Activated naive CD4-positive, alpha-beta T cell treated with anti-CD3 and anti-CD28 coated beads for 36 hours (primary cell): ENCODE measurements around the gene H19. TPM values are rescaled to one million over a fixed set of nuclear protein-coding genes. Genes with fewer than 3 reads are reported as not detected.

Experiments used
- CTCF ChIA-PET: fragments of 350-600 bp; sonication (Branson Sonifier 250); formaldehyde crosslinking; loops from one replicate; lab custom pipeline; 2021; ENCODE audit warnings: antibody characterized with exemption; lab: Charles Lee
- DNase-seq: peaks from one replicate; pipeline ENCODE4 v3.0.0-alpha.2; 2020
- H3K27ac Mint-ChIP-seq: one replicate; pipeline ENCODE4 v1.8.0; 2021; ENCODE audit warnings: mild to moderate bottlenecking, mixed read lengths
- H3K27me3 Mint-ChIP-seq: one replicate; pipeline ENCODE4 v1.8.0; 2021; ENCODE audit warnings: low read depth, mixed read lengths
- H3K36me3 Mint-ChIP-seq: one replicate; pipeline ENCODE4 v1.8.0; 2021; ENCODE audit warnings: low read depth, mixed read lengths
- H3K4me1 Mint-ChIP-seq: one replicate; pipeline ENCODE4 v1.8.0; 2021; ENCODE audit warnings: low read depth, mixed read lengths
- H3K4me3 Mint-ChIP-seq: one replicate; pipeline ENCODE4 v1.8.0; 2021; ENCODE audit warnings: mild to moderate bottlenecking, moderate library complexity, mixed read lengths
- H3K9me3 Mint-ChIP-seq: one replicate; pipeline ENCODE4 v1.8.0; 2021; ENCODE audit warnings: mixed read lengths
- intact Hi-C: fragments of 100-400 bp; cut with micrococcal nuclease; formaldehyde crosslinking; loops from one replicate; pipeline ENCODE4 v1.15.1; 2023
- total RNA-seq, 2 experiments: library from RNA; stranded (reverse); gene quantifications; one replicate each; pipeline ENCODE4 v1.2.3, GENCODE V29; 2021

Gene H19
- not detected for total RNA-seq

- no peak within 1 kb of the TSS for H3K4me3 Mint-ChIP-seq
- intact Hi-C loops = no loop called here
- no peak within 1 kb of the TSS for H3K27ac Mint-ChIP-seq
- no peaks in the 10 kb centered on the region for H3K9me3 Mint-ChIP-seq
- CTCF ChIA-PET = interaction anchor here (0.6 to 1.6 kb wide), 3 partner anchors 164 to 306 kb away, joined by 3 to 4 read pairs (median 3); no protein-coding TSS in a partner anchor
- no peaks in the 10 kb centered on the region for H3K4me1 Mint-ChIP-seq
- DNase-seq = no peak
- H3K27me3 Mint-ChIP-seq = no peaks in the 10 kb centered on the region
- no peaks in the 10 kb centered on the region for H3K36me3 Mint-ChIP-seq
These were observed at the start of gene H19 for GRCh38 chr11:1997755-1998154. TSS of gene H19 (minus strand) at chr11:1997842.

GRCh38 chr11:2041963-2042362 lies 44.3 kb upstream of the H19 start:
- H3K4me1 Mint-ChIP-seq = no peaks in the 10 kb centered on the region
- intact Hi-C loops = no loop called here
- H3K27me3 Mint-ChIP-seq = no peaks in the 10 kb centered on the region
- no peak for DNase-seq
- no peaks in the 10 kb centered on the region for H3K9me3 Mint-ChIP-seq
- CTCF ChIA-PET = no interaction called here
- H3K4me3 Mint-ChIP-seq = no peak overlapping the region
- H3K36me3 Mint-ChIP-seq = no peaks in the 10 kb centered on the region
- H3K27ac Mint-ChIP-seq = no peak overlapping the region

- H3K36me3 Mint-ChIP-seq = no peaks in the 10 kb centered on the region
- no peaks in the 10 kb centered on the region for H3K9me3 Mint-ChIP-seq
- H3K27ac Mint-ChIP-seq = no peak overlapping the region
- intact Hi-C loops = no loop called here
- DNase-seq = no peak
- H3K4me3 Mint-ChIP-seq = no peak overlapping the region
- H3K4me1 Mint-ChIP-seq = no peaks in the 10 kb centered on the region
- H3K27me3 Mint-ChIP-seq = no peaks in the 10 kb centered on the region
- CTCF ChIA-PET = interaction anchor here (9.4 kb wide), 1 partner anchor 110 kb away, joined by 370 read pairs; no protein-coding TSS in a partner anchor
These were observed 43.5 kb upstream of the H19 start for GRCh38 chr11:2041153-2041552.

- Mint-ChIP-seq H3K27me3 (no peaks in the 10 kb centered on the region), H3K27ac (no peak overlapping the region), H3K4me3 (no peak overlapping the region), H3K36me3 (no peaks in the 10 kb centered on the region), H3K4me1 (no peaks in the 10 kb centered on the region), H3K9me3 (no peaks in the 10 kb centered on the region)
- intact Hi-C loops = no loop called here
- CTCF ChIA-PET = interaction anchor here (1.0 to 9.4 kb wide), 3 partner anchors 112 to 345 kb away, joined by 3 to 370 read pairs (median 6); no protein-coding TSS in a partner anchor
- no peak for DNase-seq
These were observed 41.6 kb upstream of the H19 start for GRCh38 chr11:2039198-2039759.

GRCh38 chr11:2036863-2037486 lies 39.3 kb upstream of the H19 start:
- Mint-ChIP-seq H3K27me3 (no peaks in the 10 kb centered on the region), H3K4me3 (no peak overlapping the region), H3K27ac (no peak overlapping the region), H3K36me3 (no peaks in the 10 kb centered on the region), H3K9me3 (no peaks in the 10 kb centered on the region), H3K4me1 (no peaks in the 10 kb centered on the region)
- DNase-seq = no peak
- CTCF ChIA-PET = interaction anchor here (0.8 to 9.4 kb wide), 9 partner anchors 8 to 343 kb away, joined by 3 to 370 read pairs (median 5); no protein-coding TSS in a partner anchor
- intact Hi-C loops = no loop called here

- intact Hi-C loops = no loop called here
- H3K27me3 Mint-ChIP-seq = no peaks in the 10 kb centered on the region
- CTCF ChIA-PET = interaction anchor here (1.0 to 9.4 kb wide), 4 partner anchors 33 to 116 kb away, joined by 3 to 370 read pairs (median 4); no protein-coding TSS in a partner anchor
- no peaks in the 10 kb centered on the region for H3K9me3 Mint-ChIP-seq
- no peak overlapping the region for H3K4me3 Mint-ChIP-seq
- no peak for DNase-seq
- H3K27ac Mint-ChIP-seq = no peak overlapping the region
- no peaks in the 10 kb centered on the region for H3K36me3 Mint-ChIP-seq
- no peaks in the 10 kb centered on the region for H3K4me1 Mint-ChIP-seq
These were observed 37.7 kb upstream of the H19 start for GRCh38 chr11:2035382-2035781.

- CTCF ChIA-PET = interaction anchor here (1.5 kb wide), 1 partner anchor 149 kb away, joined by 4 read pairs; no protein-coding TSS in a partner anchor
- Mint-ChIP-seq H3K36me3 (no peaks in the 10 kb centered on the region), H3K4me1 (no peaks in the 10 kb centered on the region), H3K27ac (no peak overlapping the region), H3K9me3 (no peaks in the 10 kb centered on the region), H3K4me3 (no peak overlapping the region), H3K27me3 (no peaks in the 10 kb centered on the region)
- DNase-seq = no peak
- intact Hi-C loops = no loop called here
These were observed 33.4 kb upstream of the H19 start for GRCh38 chr11:2031058-2031457.

- Mint-ChIP-seq H3K9me3 (no peaks in the 10 kb centered on the region), H3K36me3 (no peaks in the 10 kb centered on the region), H3K4me1 (no peaks in the 10 kb centered on the region), H3K4me3 (no peak overlapping the region), H3K27me3 (no peaks in the 10 kb centered on the region), H3K27ac (no peak overlapping the region)
- intact Hi-C loops = no loop called here
- CTCF ChIA-PET = interaction anchor here (0.7 to 4.1 kb wide), 3 partner anchors 9 to 124 kb away, joined by 3 to 52 read pairs (median 3); no protein-coding TSS in a partner anchor
- DNase-seq = no peak
These were observed 30.1 kb upstream of the H19 start for GRCh38 chr11:2027708-2028107.

- CTCF ChIA-PET = no interaction called here
- intact Hi-C loops = no loop called here
- no peak overlapping the region for H3K27ac Mint-ChIP-seq
These were observed 17.4 kb upstream of the H19 start for GRCh38 chr11:2015025-2015424.

GRCh38 chr11:2012440-2012839 lies 14.8 kb upstream of the H19 start:
- DNase-seq = no peak
- Mint-ChIP-seq H3K4me1 (no peaks in the 10 kb centered on the region), H3K9me3 (no peaks in the 10 kb centered on the region), H3K27ac (no peak overlapping the region), H3K27me3 (no peaks in the 10 kb centered on the region), H3K36me3 (no peaks in the 10 kb centered on the region), H3K4me3 (no peak overlapping the region)
- intact Hi-C loops = no loop called here
- CTCF ChIA-PET = no interaction called here

More at GRCh38 chr11:2015025-2015424, 17.4 kb upstream of the H19 start:
- Mint-ChIP-seq H3K9me3 (no peaks in the 10 kb centered on the region), H3K4me3 (no peak overlapping the region), H3K27me3 (no peaks in the 10 kb centered on the region), H3K36me3 (no peaks in the 10 kb centered on the region), H3K4me1 (no peaks in the 10 kb centered on the region)
- no peak for DNase-seq

GRCh38 chr11:2004466-2004865 lies 6.8 kb upstream of the H19 start:
- DNase-seq = no peak
- Mint-ChIP-seq H3K9me3 (no peaks in the 10 kb centered on the region), H3K4me3 (no peak overlapping the region), H3K4me1 (no peaks in the 10 kb centered on the region), H3K36me3 (no peaks in the 10 kb centered on the region), H3K27me3 (no peaks in the 10 kb centered on the region), H3K27ac (no peak overlapping the region)
- intact Hi-C loops = no loop called here
- CTCF ChIA-PET = interaction anchor here (0.6 to 4.2 kb wide), 2 partner anchors 145 to 170 kb away, joined by 3 to 49 read pairs; partner anchors contain the start of gene SYT8

GRCh38 chr11:2002807-2003206 lies 5.2 kb upstream of the H19 start:
- H3K36me3 Mint-ChIP-seq = no peaks in the 10 kb centered on the region
- H3K9me3 Mint-ChIP-seq = no peaks in the 10 kb centered on the region
- no peak overlapping the region for H3K27ac Mint-ChIP-seq
- H3K4me3 Mint-ChIP-seq = no peak overlapping the region
- H3K4me1 Mint-ChIP-seq = no peaks in the 10 kb centered on the region
- intact Hi-C loops = no loop called here
- no peak for DNase-seq
- no peaks in the 10 kb centered on the region for H3K27me3 Mint-ChIP-seq
- CTCF ChIA-PET = interaction anchor here (0.6 to 4.2 kb wide), 12 partner anchors 33 to 351 kb away, joined by 3 to 49 read pairs (median 10); partner anchors contain the start of gene SYT8
